Lung (tissue), 12 donors: ENCODE measurements around the gene TTC32. TPM values are rescaled to one million over a fixed set of nuclear protein-coding genes. Genes with fewer than 3 reads are reported as not detected.

ENCODE experiments used
- ATAC-seq: fragments of 200-7000 bp; cut with Tn5 transposase; one replicate; pipeline ENCODE4 v1.9.1; 2020; ENCODE audit warnings: moderate number of reproducible peaks; ENCODE audit not compliant: insufficient read depth, low FRiP score
- DNase-seq, 3 donors: peaks; one replicate each; pipeline ENCODE4 v3.0.0-alpha.2; 2013 to 2017
- H3K27ac ChIP-seq, 2 donors: one replicate each; pipeline ENCODE4 v1.5.1; 2013; ENCODE audit warnings: mild to moderate bottlenecking in 2 of 2, moderate library complexity in 2 of 2, control low read depth in 1 of 2, inconsistent platforms in 1 of 2, low read depth in 1 of 2, low read length in 1 of 2
- H3K27me3 ChIP-seq, 3 donors: one replicate each; pipeline ENCODE4 v1.5.1; 2013; ENCODE audit warnings: low read length in 2 of 3; ENCODE audit not compliant: control insufficient read depth in 3 of 3, insufficient read depth in 3 of 3
- H3K36me3 ChIP-seq, 4 donors: one replicate each; pipeline ENCODE4 v1.5.1; 2013; ENCODE audit warnings: low read length in 4 of 4, mild to moderate bottlenecking in 1 of 4, moderate library complexity in 1 of 4; ENCODE audit not compliant: control insufficient read depth in 4 of 4, insufficient read depth in 4 of 4
- H3K4me1 ChIP-seq, 5 donors: one replicate each; pipeline ENCODE4 v1.5.1; 2013; ENCODE audit warnings: low read length in 5 of 5, mild to moderate bottlenecking in 2 of 5, moderate library complexity in 1 of 5; ENCODE audit not compliant: control insufficient read depth in 5 of 5, insufficient read depth in 5 of 5
- H3K4me3 ChIP-seq: one replicate; pipeline ENCODE4 v1.5.1; 2013; ENCODE audit warnings: mild to moderate bottlenecking, control low read depth, moderate library complexity
- H3K9ac ChIP-seq, 2 donors: one replicate each; pipeline ENCODE4 v1.5.1; 2013; ENCODE audit warnings: low read length in 2 of 2, control low read depth in 1 of 2; ENCODE audit not compliant: insufficient read depth in 1 of 2
- H3K9me3 ChIP-seq, 4 donors: one replicate each; pipeline ENCODE4 v1.5.1; 2013; ENCODE audit warnings: low read length in 3 of 4, mild to moderate bottlenecking in 1 of 4, moderate library complexity in 1 of 4; ENCODE audit not compliant: control insufficient read depth in 4 of 4, insufficient read depth in 3 of 4
- CTCF ChIP-seq: IDR thresholded peaks from 2 replicates; pipeline ENCODE4 v1.5.1; 2012; ENCODE audit warnings: mild to moderate bottlenecking; ENCODE audit errors: control extremely low read depth, extremely low read depth
- WGBS, 2 donors: extraction: QIAGEN DNeasy Blood & Tissue Kit; methylation state at CpG; one replicate each; pipeline ENCODE4 v1.1.7; 2013; 5-methylcytosine and 5-hydroxymethylcytosine counted together
- polyA plus RNA-seq, 2 donors: library from polyadenylated mRNA; stranded (reverse); fragments of 200-250 nt; gene quantifications; one replicate each; pipeline ENCODE4 v1.2.1, GENCODE V29; 2013
- total RNA-seq, 2 donors: library from RNA; depleted of rRNA in 1 of 2; stranded (reverse); fragments of >200 nt in 1 of 2; gene quantifications; one replicate each; pipeline ENCODE4 v1.2.1, GENCODE V29; 2014 to 2021
- donor health status: control.
- donor health status: control.
- donor health status: Bipolar disorder and iron deficiency.
- donor health status: healthy.
- donor health status: DM: yes; HTN: yes; CAD: no.

TTC32 gene
- total and polyA plus RNA-seq, 4 donors, result 11.5 to 47.3 (median 16.2) TPM

DNA sequence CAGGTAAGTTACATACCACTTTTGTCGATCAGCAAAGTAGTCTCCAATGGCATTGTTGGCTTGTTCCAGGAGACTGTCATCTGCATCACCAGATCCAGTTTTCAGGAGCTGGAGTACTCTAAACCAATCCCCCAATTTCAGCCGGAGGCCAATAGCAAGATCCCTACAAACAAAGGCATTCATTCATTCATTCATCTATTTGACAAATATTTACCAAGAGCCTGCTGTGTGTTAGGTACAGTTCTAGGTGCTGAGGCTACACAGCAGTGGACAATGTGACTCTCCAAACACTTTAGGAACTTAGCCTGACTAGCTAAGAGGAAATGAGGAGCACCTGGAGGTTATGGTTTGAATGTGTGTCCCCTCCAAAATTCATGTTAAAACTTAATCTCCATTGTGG is 34.4 kb upstream of the TTC32 start:
- no peak for TF ChIP-seq CTCF
- Histone ChIP-seq H3K9ac (no peak overlapping the region), H3K4me3 (no peak overlapping the region), H3K27me3 (no peaks in the 10 kb centered on the region), H3K4me1 (peaks cover 0 to 5% (median 4%) of the 10 kb centered on the region in 5 donors), H3K9me3 (no peaks in the 10 kb centered on the region), H3K36me3 (peaks cover 2 to 17% (median 10%) of the 10 kb centered on the region in 4 donors), H3K27ac (no peak overlapping the region)
- ATAC-seq, result no peak
- WGBS, 2 donors, result 95 to 97% methylated on average over 2 of the region's 2 CpGs
- no peak for DNase-seq

DNA sequence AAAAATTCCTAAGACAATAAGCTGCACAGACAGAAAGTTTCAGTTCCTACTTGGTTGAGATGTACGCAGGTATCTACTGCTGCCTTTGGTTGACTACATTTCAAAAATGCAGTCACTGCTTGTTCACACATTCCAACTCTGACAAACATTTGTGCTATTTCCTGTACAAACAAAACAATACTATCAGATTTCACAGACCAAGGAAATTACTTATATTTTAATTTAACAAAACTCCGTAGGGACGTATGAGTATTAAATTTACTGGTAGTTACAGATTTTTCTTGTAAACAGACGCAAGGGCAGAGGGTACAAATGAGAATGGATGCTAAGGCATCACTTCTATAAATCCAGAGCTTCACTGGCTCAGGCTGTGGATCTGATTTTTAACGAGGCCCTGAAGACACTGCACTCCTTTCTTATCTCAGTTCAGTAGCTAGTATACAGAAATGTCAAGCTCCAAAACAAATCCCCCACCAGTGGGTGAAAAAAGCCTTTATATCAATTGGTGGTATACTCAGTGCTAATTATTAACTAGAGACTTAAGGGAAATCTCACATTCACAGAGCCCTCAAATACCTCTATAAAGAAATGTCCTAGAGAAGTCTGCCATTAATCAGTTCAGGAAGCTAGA is 31.7 kb upstream of the TTC32 start:
- Histone ChIP-seq H3K9me3 (peaks cover 0 to 2% (median 1%) of the 10 kb centered on the region in 4 donors), H3K27ac (no peak overlapping the region), H3K9ac (no peak overlapping the region), H3K4me1 (peaks cover 0 to 5% (median 4%) of the 10 kb centered on the region in 5 donors), H3K27me3 (no peaks in the 10 kb centered on the region), H3K36me3 (peaks cover 8 to 24% (median 20%) of the 10 kb centered on the region in 4 donors), H3K4me3 (no peak overlapping the region)
- WGBS, 2 donors, result 41 to 62% methylated on average over 5 of the region's 5 CpGs
- DNase-seq (peak in 2 of 3 donors; percentile 29 to 41), ATAC-seq (peak; percentile 19)
- TF ChIP-seq CTCF, result no peak

DNA sequence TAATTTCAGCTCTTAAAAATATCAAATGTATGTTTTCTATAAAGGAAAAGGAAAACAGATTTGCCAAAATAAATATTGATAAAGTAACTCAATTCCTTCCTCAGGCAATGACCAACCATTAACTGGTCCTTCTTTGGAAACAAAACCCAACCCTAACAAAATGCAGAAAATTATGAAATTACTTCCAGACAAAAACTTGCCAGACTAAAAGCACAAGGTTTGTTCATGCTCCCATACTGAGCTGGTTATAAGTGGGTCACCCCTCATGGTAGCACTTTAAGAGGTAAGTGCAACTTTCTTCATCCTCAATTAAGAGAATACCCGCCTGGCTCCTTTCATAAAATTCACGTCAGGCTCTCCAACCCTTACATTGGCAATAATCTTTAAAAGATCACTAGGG is 31.1 kb upstream of the TTC32 start:
- Histone ChIP-seq H3K27me3 (no peaks in the 10 kb centered on the region), H3K36me3 (peaks cover 8 to 26% (median 18%) of the 10 kb centered on the region in 4 donors), H3K9me3 (peaks cover 0 to 4% (median 2%) of the 10 kb centered on the region in 4 donors), H3K4me3 (no peak overlapping the region), H3K27ac (peak overlapping the region in 1 of 2 donors; percentile 21), H3K9ac (no peak overlapping the region), H3K4me1 (peaks cover 0 to 5% (median 4%) of the 10 kb centered on the region in 5 donors)
- ATAC-seq (no peak), DNase-seq (no peak)
- 78 to 89% methylated on average over 2 of the region's 2 CpGs for WGBS, 2 donors
- TF ChIP-seq CTCF, result no peak
